Activated CD4-positive, alpha-beta memory T cell treated with anti-CD3 and anti-CD28 coated beads for 36 hours (primary cell): ENCODE results near the gene CRABP2. TPM values are rescaled to one million over a fixed set of nuclear protein-coding genes. Genes with fewer than 3 reads are reported as not detected.

Source experiments
- CTCF ChIA-PET: fragments of 350-600 bp; sonication (Branson Sonifier 250); formaldehyde crosslinking; loops from one replicate; lab custom pipeline; 2021; ENCODE audit warnings: antibody characterized with exemption, inconsistent platforms; lab: Charles Lee
- POLR2A ChIA-PET: fragments of 350-600 bp; sonication (Branson Sonifier 250); formaldehyde crosslinking; loops from one replicate; lab custom pipeline; 2021; ENCODE audit warnings: antibody characterized with exemption; lab: Charles Lee
- DNase-seq: peaks from one replicate; pipeline ENCODE4 v3.0.0-alpha.2; 2020
- H3K27ac Mint-ChIP-seq: one replicate; pipeline ENCODE4 v1.8.0; 2021; ENCODE audit warnings: mixed read lengths
- H3K27me3 Mint-ChIP-seq: one replicate; pipeline ENCODE4 v1.8.0; 2021; ENCODE audit warnings: mixed read lengths
- H3K36me3 Mint-ChIP-seq: one replicate; pipeline ENCODE4 v1.8.0; 2021; ENCODE audit warnings: mixed read lengths
- H3K4me1 Mint-ChIP-seq: one replicate; pipeline ENCODE4 v1.8.0; 2021; ENCODE audit warnings: low read depth, mixed read lengths
- H3K4me3 Mint-ChIP-seq: one replicate; pipeline ENCODE4 v1.8.0; 2021; ENCODE audit warnings: mild to moderate bottlenecking, mixed read lengths
- H3K9me3 Mint-ChIP-seq: one replicate; pipeline ENCODE4 v1.8.0; 2021; ENCODE audit warnings: mixed read lengths
- intact Hi-C: fragments of 100-400 bp; cut with micrococcal nuclease; formaldehyde crosslinking; loops from one replicate; pipeline ENCODE4 v1.15.1; 2023
- total RNA-seq, 2 experiments: library from RNA; stranded (reverse); gene quantifications; one replicate each; pipeline ENCODE4 v1.2.3, GENCODE V29; 2021

CRABP2 gene
- total RNA-seq, 2 experiments from 2014 or later = 1.1 to 2.3 TPM

- POLR2A ChIA-PET = no interaction called here
- Mint-ChIP-seq H3K4me1 (peaks cover 37% of the 10 kb centered on the region), H3K36me3 (no peaks in the 10 kb centered on the region), H3K4me3 (no peak overlapping the region), H3K27ac (no peak overlapping the region), H3K27me3 (peaks cover 41% of the 10 kb centered on the region), H3K9me3 (no peaks in the 10 kb centered on the region)
- intact Hi-C loops = no loop called here
- no peak for DNase-seq
- CTCF ChIA-PET = interaction anchor here (0.8 to 8.7 kb wide), 17 partner anchors 9 to 233 kb away, joined by 3 to 209 read pairs (median 4); partner anchors contain the start of genes BCAN, CRABP2, HAPLN2 and MRPL24
Observed at GRCh38 chr1:156658496-156658895, 46.9 kb downstream of the CRABP2 start.

DNA sequence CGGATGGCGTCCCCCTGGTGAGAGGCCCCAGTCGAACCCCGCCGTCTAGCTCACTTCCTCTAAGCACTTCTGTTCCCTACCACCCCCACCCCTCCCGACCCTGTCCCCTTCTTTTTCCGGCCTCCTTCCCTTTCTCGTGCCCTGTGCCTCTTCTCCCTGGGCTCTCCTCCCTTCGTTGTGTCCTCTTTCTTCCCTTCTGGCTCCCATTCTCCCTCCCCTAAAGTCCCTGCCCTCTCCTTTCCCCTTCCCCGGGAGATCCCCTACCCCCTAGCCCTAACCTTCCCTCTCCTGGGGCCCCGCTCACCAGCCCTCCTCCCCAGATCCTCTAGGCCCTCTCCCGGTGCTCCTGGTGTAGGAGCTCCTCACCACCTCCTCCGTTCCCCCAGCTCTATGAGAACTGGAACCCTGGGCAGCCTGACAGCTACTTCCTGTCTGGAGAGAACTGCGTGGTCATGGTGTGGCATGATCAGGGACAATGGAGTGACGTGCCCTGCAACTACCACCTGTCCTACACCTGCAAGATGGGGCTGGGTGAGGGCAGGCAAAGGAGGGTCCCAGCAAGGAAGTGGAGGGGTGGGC lies 47.6 kb downstream of the CRABP2 start:
- intact Hi-C loops = loop anchor here (1.0 kb wide), 1 partner anchor 31 kb away; no protein-coding TSS in a partner anchor
- Mint-ChIP-seq H3K27me3 (peaks cover 47% of the 10 kb centered on the region), H3K4me3 (peak overlapping the region; percentile 44), H3K9me3 (no peaks in the 10 kb centered on the region), H3K4me1 (peaks cover 37% of the 10 kb centered on the region), H3K27ac (no peak overlapping the region), H3K36me3 (no peaks in the 10 kb centered on the region)
- no peak for DNase-seq
- CTCF ChIA-PET = interaction anchor here (0.8 to 8.7 kb wide), 18 partner anchors 9 to 233 kb away, joined by 3 to 209 read pairs (median 4); partner anchors contain the start of genes BCAN, CRABP2, HAPLN2 and MRPL24
- POLR2A ChIA-PET = no interaction called here

DNA sequence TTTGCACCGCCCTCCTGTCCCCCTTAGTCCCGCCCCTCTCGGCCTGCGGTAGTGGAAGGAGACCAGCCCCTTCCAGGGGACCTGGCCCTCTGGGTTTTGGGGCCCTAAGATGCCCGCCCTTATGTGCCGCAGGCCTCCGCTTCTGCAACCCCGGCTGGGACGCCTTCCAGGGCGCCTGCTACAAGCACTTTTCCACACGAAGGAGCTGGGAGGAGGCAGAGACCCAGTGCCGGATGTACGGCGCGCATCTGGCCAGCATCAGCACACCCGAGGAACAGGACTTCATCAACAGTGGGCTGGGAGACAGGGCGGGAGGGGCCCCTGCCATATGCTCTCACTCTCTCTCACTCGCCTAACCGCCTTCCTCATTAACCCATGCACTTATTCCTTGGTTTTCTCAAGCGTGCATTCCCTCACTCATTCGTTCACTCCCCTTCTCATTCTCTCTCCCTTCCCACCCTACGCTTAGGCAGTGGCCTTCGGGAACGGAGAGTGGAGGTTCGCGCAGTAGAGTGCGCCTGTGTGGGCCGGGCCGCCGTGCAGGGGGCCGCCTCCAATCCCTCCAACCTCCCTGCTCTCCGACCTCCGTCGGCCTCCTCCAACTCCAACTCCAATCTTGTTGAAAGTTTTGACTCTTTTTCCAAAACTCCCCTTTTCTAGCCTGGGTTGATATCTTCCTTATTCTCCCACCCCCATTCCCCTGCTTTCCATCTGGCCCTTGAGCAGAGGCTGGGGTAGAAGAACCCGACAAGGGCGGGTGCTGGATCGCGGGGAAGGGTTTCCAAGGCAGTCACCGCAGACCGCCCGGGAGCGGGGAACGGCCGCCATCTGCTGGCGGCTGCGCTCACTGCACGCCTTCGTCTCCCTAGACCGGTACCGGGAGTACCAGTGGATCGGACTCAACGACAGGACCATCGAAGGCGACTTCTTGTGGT lies 48.3 kb downstream of the CRABP2 start:
- Mint-ChIP-seq H3K4me1 (peaks cover 35% of the 10 kb centered on the region), H3K4me3 (peak overlapping the region; percentile 44), H3K27me3 (peaks cover 51% of the 10 kb centered on the region), H3K27ac (no peak overlapping the region), H3K36me3 (no peaks in the 10 kb centered on the region), H3K9me3 (no peaks in the 10 kb centered on the region)
- ChIA-PET POLR2A (no interaction called here), CTCF (interaction anchor here (0.8 to 8.7 kb wide), 17 partner anchors 13 to 234 kb away, joined by 3 to 209 read pairs (median 3); partner anchors contain the start of genes BCAN, CRABP2, HAPLN2 and MRPL24)
- intact Hi-C loops = loop anchor here (1.0 kb wide), 1 partner anchor 30 kb away; no protein-coding TSS in a partner anchor
- peak; percentile 79 for DNase-seq

- ChIA-PET POLR2A (no interaction called here), CTCF (interaction anchor here (0.8 to 8.7 kb wide), 8 partner anchors 22 to 270 kb away, joined by 3 to 209 read pairs (median 4); partner anchors contain the start of gene HAPLN2)
- H3K9me3 Mint-ChIP-seq = no peaks in the 10 kb centered on the region
- intact Hi-C loops = no loop called here
- peaks cover 57% of the 10 kb centered on the region for H3K27me3 Mint-ChIP-seq
- H3K36me3 Mint-ChIP-seq = no peaks in the 10 kb centered on the region
- no peak overlapping the region for H3K27ac Mint-ChIP-seq
- DNase-seq = no peak
- no peak overlapping the region for H3K4me3 Mint-ChIP-seq
- peaks cover 28% of the 10 kb centered on the region for H3K4me1 Mint-ChIP-seq
Observed at GRCh38 chr1:156655904-156656516, 49.4 kb downstream of the CRABP2 start.

- no peaks in the 10 kb centered on the region for H3K36me3 Mint-ChIP-seq
- POLR2A ChIA-PET = no interaction called here
- no peak overlapping the region for H3K4me3 Mint-ChIP-seq
- peaks cover 61% of the 10 kb centered on the region for H3K27me3 Mint-ChIP-seq
- DNase-seq = no peak
- CTCF ChIA-PET = interaction anchor here (0.6 to 8.7 kb wide), 7 partner anchors 14 to 270 kb away, joined by 3 to 209 read pairs (median 5); no protein-coding TSS in a partner anchor
- no peaks in the 10 kb centered on the region for H3K9me3 Mint-ChIP-seq
- no peak overlapping the region for H3K27ac Mint-ChIP-seq
- peaks cover 24% of the 10 kb centered on the region for H3K4me1 Mint-ChIP-seq
- intact Hi-C loops = no loop called here
Observed at GRCh38 chr1:156655151-156655903, 50.1 kb downstream of the CRABP2 start.

DNA sequence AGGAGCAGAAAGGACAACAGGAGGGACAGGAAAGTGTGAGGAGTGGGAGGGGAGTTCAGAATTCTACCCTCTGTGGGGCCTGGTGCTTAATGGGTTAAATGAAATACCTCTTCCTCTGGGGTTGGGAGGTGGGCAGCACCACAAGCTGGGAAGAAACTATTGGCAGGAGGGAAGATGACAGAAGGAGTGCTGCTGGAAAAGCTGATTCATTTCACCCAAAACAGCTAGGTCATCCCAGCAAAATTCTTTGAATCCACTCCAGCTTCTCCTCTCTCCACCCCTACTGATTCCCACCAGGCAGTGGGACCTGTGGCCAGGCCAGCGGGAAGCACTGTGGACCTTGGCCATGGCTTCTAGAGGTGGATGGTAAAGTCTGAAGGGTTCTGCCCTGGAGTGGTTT lies 50.7 kb downstream of the CRABP2 start:
- no peak overlapping the region for H3K4me3 Mint-ChIP-seq
- DNase-seq = no peak
- peaks cover 19% of the 10 kb centered on the region for H3K4me1 Mint-ChIP-seq
- H3K27ac Mint-ChIP-seq = no peak overlapping the region
- CTCF ChIA-PET = interaction anchor here (1.3 to 8.7 kb wide), 4 partner anchors 13 to 235 kb away, joined by 4 to 209 read pairs (median 6); no protein-coding TSS in a partner anchor
- H3K9me3 Mint-ChIP-seq = no peaks in the 10 kb centered on the region
- POLR2A ChIA-PET = no interaction called here
- no peaks in the 10 kb centered on the region for H3K36me3 Mint-ChIP-seq
- intact Hi-C loops = no loop called here
- peaks cover 62% of the 10 kb centered on the region for H3K27me3 Mint-ChIP-seq

DNA sequence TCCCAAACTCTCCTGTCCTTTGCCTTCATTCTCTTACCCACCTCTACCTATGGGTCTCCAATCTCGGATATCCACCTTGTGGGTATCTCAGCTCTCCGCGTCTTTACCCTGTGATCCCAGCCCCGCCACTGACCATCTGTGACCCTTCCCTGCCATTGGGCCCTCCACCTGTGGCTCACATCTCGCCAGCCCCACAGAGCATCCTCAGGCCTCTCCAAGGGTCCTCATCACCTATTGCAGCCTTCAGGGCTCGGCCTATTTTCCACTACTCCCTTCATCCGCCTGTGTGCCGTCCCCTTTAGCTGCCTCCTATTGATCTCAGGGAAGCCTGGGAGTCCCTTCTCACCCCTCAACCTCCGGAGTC lies 52.4 kb downstream of the CRABP2 start:
- no peaks in the 10 kb centered on the region for H3K36me3 Mint-ChIP-seq
- ChIA-PET POLR2A (no interaction called here), CTCF (interaction anchor here (0.6 to 3.4 kb wide), 5 partner anchors 9 to 68 kb away, joined by 3 to 14 read pairs (median 5); no protein-coding TSS in a partner anchor)
- H3K4me3 Mint-ChIP-seq = no peak overlapping the region
- peaks cover 73% of the 10 kb centered on the region for H3K27me3 Mint-ChIP-seq
- intact Hi-C loops = no loop called here
- peaks cover 12% of the 10 kb centered on the region for H3K4me1 Mint-ChIP-seq
- no peak for DNase-seq
- H3K27ac Mint-ChIP-seq = no peak overlapping the region
- H3K9me3 Mint-ChIP-seq = no peaks in the 10 kb centered on the region

DNA sequence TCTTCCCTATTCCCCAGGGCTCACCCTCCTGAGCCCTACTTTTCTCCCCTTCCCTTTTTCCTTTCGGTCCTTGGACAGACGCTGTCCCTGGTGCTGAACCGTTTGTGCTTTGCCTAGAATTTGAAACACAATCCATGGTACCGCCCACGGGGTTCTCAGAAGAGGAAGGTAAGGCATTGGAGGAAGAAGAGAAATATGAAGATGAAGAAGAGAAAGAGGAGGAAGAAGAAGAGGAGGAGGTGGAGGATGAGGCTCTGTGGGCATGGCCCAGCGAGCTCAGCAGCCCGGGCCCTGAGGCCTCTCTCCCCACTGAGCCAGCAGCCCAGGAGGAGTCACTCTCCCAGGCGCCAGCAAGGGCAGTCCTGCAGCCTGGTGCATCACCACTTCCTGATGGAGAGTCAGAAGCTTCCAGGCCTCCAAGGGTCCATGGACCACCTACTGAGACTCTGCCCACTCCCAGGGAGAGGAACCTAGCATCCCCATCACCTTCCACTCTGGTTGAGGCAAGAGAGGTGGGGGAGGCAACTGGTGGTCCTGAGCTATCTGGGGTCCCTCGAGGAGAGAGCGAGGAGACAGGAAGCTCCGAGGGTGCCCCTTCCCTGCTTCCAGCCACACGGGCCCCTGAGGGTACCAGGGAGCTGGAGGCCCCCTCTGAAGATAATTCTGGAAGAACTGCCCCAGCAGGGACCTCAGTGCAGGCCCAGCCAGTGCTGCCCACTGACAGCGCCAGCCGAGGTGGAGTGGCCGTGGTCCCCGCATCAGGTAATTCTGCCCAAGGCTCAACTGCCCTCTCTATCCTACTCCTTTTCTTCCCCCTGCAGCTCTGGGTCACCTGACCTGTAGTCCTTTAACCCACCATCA lies 53.0 kb downstream of the CRABP2 start:
- no peaks in the 10 kb centered on the region for H3K36me3 Mint-ChIP-seq
- H3K9me3 Mint-ChIP-seq = no peaks in the 10 kb centered on the region
- no peak overlapping the region for H3K27ac Mint-ChIP-seq
- DNase-seq = peak; percentile 32
- peaks cover 75% of the 10 kb centered on the region for H3K27me3 Mint-ChIP-seq
- H3K4me1 Mint-ChIP-seq = peaks cover 8% of the 10 kb centered on the region
- POLR2A ChIA-PET = no interaction called here
- intact Hi-C loops = no loop called here
- CTCF ChIA-PET = interaction anchor here (0.6 to 3.4 kb wide), 7 partner anchors 10 to 69 kb away, joined by 3 to 14 read pairs (median 3); no protein-coding TSS in a partner anchor
- H3K4me3 Mint-ChIP-seq = no peak overlapping the region
